NB4 (cell line): Measurements from ENCODE around the gene SERPINB1.
"Not testable (repeated sequence)": the region's sequence is repeated elsewhere in the genome, so short reads cannot be mapped to it uniquely, and the experiment has no call there.

Experiments used
- DNase-seq: peaks from one replicate; pipeline ENCODE4 v3.0.0; 2010; ENCODE audit warnings: low read depth
- H3K4me3 ChIP-seq: one replicate; pipeline ENCODE4 v1.5.1; 2011; ENCODE audit warnings: mild to moderate bottlenecking, low read depth, low read length, moderate library complexity
- MYC ChIP-seq: IDR thresholded peaks from 2 replicates; pipeline ENCODE4 v1.6.1; 2011; ENCODE audit warnings: low read depth, low read length
- POLR2A ChIP-seq: IDR thresholded peaks from 2 replicates; pipeline ENCODE4 v1.6.1; 2011; ENCODE audit warnings: mild to moderate bottlenecking; ENCODE audit not compliant: insufficient read length; ENCODE audit errors: extremely low read depth
- TF ChIP-seq, protein P1 (sequence below): IDR thresholded peaks from one replicate; pipeline ENCODE4 v1.5.1; 2012; ENCODE audit warnings: low read depth, low read length
- TF ChIP-seq, protein P2 (sequence below): IDR thresholded peaks from 2 replicates; pipeline ENCODE4 v1.6.1; 2011; ENCODE audit warnings: low read depth, low read length

Gene SERPINB1

DNA sequence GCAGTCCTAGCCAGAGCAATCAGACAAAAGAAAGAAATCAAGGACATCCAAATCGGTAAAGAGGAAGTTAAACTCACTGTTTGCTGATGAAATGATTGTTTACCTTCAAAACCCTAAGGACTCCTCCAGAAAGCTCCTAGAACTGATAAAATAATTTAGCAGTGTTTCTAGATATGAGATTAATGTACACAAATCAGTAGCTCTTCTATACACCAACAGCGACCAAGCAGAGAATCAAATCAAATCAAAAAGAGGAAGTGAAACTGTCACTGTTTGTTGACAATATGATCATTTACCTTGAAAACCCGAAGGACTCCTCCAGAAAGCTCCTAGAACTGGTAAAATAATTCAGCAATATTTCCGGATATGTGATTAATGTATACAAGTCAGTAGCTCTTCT is 39.8 kb upstream of the SERPINB1 start:
- TF ChIP-seq MYC, result no peak
- TF ChIP-seq, protein P1, sequence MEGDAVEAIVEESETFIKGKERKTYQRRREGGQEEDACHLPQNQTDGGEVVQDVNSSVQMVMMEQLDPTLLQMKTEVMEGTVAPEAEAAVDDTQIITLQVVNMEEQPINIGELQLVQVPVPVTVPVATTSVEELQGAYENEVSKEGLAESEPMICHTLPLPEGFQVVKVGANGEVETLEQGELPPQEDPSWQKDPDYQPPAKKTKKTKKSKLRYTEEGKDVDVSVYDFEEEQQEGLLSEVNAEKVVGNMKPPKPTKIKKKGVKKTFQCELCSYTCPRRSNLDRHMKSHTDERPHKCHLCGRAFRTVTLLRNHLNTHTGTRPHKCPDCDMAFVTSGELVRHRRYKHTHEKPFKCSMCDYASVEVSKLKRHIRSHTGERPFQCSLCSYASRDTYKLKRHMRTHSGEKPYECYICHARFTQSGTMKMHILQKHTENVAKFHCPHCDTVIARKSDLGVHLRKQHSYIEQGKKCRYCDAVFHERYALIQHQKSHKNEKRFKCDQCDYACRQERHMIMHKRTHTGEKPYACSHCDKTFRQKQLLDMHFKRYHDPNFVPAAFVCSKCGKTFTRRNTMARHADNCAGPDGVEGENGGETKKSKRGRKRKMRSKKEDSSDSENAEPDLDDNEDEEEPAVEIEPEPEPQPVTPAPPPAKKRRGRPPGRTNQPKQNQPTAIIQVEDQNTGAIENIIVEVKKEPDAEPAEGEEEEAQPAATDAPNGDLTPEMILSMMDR, result no peak
- TF ChIP-seq, protein P2, sequence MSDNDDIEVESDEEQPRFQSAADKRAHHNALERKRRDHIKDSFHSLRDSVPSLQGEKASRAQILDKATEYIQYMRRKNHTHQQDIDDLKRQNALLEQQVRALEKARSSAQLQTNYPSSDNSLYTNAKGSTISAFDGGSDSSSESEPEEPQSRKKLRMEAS, result no peak
- no peak for TF ChIP-seq POLR2A
- peak; percentile 30 for DNase-seq
- no peak overlapping the region for H3K4me3 ChIP-seq

DNA sequence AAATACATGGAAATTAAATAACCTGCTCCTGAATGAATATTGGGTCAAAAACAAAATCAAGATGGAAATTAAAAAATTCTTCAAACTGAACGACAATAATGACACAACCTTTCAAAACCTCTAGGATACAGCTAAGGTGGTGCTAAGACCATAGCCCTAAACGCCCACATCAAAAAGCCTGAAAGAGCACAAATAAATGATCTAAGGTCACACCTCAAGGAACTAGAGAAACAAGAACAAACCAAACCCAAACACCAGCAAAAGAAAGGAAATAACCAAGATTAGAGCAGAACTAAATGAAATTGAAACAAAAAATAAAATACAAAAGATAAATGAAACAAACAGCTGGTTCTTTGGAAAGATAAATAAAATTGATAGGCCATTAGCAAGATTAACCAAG is 38.5 kb upstream of the SERPINB1 start:
- H3K4me3 ChIP-seq, DNase-seq: not testable (repeated sequence)

DNA sequence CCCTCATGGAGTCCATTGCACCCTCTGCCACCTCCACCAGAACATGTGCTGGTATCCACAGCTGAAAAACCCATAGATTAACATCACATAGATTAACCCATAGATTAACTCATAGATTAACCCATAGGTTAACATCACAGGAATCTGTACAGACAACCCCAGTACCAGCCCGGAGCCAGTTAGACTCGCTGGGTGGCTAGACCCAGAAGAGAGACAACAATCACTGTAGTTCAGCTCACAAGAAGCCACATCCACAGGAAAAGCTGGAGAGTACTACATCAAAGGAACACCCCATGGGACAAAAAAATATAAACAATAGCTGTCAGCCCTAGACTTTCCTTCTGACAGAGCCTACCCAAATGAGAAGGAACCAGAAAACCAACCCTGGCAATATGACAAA is 36.3 kb upstream of the SERPINB1 start:
- no peak for DNase-seq
- H3K4me3 ChIP-seq, result no peak overlapping the region
- TF ChIP-seq POLR2A, result no peak
- TF ChIP-seq, protein P2, result no peak
- TF ChIP-seq, protein P1, result no peak
- TF ChIP-seq MYC, result no peak

DNA sequence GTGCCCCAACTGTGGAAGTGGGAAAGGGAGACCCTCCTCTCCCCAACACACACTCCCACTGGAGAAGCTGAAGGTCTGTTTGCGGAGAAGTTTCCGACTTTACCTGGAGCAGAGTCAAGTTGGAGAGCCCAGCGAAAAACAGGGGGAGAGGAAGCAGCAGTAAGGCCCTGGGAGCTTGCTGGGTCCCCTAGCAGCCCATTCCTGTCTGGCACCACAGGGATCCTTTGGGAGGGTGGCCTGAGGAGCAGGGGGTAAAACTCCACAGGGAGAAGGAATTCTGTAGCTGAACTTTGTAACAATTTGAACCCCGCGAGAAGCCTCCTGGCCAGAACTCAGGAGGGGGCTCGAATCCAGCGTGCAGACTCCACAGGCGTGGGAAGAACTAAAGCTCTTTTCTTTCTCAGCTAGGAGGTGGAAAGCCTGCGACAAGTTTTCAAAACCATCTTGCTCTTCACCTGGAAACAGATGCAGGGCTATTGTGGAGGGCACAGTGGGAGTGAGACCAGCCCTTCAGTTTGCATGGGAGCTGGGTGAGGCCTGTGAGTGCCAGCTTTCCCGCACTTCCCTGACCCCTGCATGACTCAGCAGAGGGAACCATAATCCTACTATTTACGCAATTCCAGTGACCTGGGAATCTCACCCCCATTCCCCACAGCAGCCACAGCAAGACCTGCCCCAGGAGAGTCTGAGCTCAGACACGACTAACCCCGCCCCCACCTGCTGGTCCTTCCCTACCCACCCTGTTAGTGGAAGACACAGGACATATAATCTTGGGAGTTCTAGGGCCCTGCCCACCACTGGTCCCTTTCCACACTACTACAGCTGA is 35.6 kb upstream of the SERPINB1 start:
- no peak overlapping the region for H3K4me3 ChIP-seq
- no peak for TF ChIP-seq MYC
- TF ChIP-seq, protein P2, result no peak
- TF ChIP-seq POLR2A, result no peak
- TF ChIP-seq, protein P1, result no peak
- no peak for DNase-seq

DNA sequence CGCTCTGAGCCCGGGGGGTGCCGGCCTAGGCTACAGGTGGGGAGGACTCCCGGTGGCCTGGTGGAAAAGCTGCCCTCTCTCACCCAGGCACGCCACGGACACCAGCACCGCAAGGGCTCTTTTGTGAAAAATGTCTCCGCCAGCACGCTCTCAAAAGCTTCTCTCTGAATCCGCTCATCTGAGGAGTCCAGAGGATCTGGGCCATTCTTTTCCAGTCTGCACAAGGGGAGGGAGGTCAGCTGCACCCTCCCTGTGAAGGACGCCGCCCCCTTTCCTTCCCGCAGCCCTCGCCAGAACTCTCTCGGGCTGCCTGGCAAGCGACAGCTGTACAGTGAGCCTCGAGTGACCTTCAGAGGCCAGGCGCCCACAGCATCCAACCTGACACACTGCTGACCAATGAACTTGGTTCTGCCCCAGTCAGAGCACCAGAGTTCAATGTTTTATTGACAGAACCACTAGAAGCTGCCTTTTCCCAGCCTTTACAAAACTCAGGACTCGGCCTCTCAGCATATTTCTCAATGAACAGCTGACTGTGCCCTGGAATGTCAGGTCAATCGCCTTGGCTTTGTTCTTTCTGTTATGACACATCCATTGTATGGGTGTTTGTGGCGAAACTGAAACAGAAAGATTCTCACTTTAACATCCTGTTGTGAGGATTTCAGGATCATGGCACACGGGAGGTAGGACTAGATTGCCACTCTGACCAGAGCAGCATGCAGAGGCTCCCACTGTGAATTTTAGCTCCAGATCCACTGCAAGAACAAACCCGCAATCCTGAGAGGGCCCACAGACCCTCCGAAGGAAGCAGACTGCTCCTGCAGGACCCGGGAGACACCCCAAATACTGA is 34.8 kb upstream of the SERPINB1 start:
- TF ChIP-seq MYC, result no peak
- TF ChIP-seq, protein P2, result no peak
- no peak for TF ChIP-seq POLR2A
- TF ChIP-seq, protein P1, result no peak
- no peak overlapping the region for H3K4me3 ChIP-seq
- DNase-seq, result peak; percentile 36
